Eye (tissue), 1 donor: Measurements from ENCODE around the gene TACSTD2.
A peak's percentile ranks its signal among the peaks of the same experiment; 100 is the strongest.
"Not testable (repeated sequence)": the region's sequence is repeated elsewhere in the genome, so short reads cannot be mapped to it uniquely, and the experiment has no call there.

Experiments
- DNase-seq: peaks from one replicate; pipeline ENCODE4 v3.0.0-alpha.2; 2015

The TACSTD2 gene

DNA sequence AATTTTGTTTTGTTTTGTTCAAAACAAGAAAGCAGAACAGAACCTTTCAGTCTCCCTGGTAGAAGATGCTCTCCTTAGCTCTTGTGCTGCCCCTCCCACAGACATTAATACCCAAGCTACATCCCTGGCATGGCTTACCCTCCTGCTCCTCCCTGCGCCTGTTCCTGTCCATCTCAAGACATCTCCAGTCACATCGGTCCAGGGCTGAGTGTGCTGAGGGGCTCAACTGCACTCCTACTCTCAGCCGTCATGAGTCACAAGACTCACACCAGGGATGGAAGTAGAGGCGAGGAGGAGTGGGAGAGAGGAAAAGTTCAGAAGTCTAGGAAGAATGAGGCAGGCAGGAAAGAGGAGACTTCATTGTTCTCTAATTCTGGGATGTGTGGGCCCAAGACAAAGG lies 9.2 kb upstream of the TACSTD2 start:
- DNase-seq: no peak

DNA sequence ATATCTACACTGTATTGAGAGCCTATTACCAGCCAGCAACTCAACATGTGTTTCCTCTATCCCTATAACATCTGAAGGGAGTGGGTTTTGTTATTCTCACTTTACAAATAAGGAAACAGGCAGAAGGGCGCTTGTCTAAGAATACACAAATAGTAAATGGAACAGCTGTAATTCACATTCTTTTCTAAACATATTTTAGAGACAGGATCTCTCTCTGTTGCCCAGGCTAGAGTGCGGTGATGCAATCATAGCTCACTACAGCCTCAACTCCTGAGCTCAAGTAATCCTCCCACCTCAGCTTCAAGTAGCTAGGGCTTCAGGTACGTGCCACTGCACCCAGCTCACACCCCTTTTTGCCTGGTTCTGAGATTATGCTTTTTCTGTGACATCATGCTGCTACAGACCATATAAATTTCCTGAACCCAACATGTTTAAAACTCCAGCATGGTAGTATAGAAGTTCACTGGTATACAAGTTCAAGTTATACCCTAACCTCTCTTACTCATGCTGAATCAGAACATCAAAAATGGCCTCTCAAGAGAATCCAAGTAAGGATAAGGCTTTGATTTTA lies 8.6 kb upstream of the TACSTD2 start:
- DNase-seq: no peak

GRCh38 chr1:58585166-58585565 lies 8.1 kb upstream of the TACSTD2 start:
- no peak for DNase-seq

GRCh38 chr1:58584082-58584895 lies 7.2 kb upstream of the TACSTD2 start:
- no peak for DNase-seq

- no peak for DNase-seq
Observed at GRCh38 chr1:58583496-58583895, 6.4 kb upstream of the TACSTD2 start.

GRCh38 chr1:58582143-58582542 lies 5.1 kb upstream of the TACSTD2 start:
- not testable (repeated sequence) for DNase-seq

- DNase-seq: no peak
Observed at GRCh38 chr1:58581641-58582040, 4.6 kb upstream of the TACSTD2 start.

- DNase-seq: no peak
Observed at GRCh38 chr1:58580186-58580585, 3.1 kb upstream of the TACSTD2 start.

GRCh38 chr1:58577654-58578030 lies 590 bp upstream of the TACSTD2 start:
- peak; percentile 45 for DNase-seq

DNA sequence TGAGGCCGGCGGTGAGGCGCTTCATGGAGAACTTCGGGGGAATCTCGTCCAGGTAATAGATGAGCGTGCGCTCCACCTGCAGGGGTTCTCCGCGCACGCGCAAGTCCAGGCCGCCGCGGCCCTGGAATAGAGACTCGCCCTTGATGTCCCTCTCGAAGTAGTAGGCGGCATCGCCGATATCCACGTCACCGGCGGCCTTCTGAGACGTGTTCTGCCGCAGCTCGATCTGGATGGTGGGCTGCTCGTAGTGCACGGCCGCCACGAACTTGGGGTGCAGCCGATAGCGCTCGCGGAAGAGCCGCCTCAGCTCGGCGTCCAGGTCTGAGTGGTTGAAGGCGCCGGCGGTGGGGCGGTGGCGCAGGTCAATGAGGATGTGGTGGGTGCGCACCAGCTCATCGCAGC lies 726 bp downstream of the TACSTD2 start:
- DNase-seq: no peak

DNA sequence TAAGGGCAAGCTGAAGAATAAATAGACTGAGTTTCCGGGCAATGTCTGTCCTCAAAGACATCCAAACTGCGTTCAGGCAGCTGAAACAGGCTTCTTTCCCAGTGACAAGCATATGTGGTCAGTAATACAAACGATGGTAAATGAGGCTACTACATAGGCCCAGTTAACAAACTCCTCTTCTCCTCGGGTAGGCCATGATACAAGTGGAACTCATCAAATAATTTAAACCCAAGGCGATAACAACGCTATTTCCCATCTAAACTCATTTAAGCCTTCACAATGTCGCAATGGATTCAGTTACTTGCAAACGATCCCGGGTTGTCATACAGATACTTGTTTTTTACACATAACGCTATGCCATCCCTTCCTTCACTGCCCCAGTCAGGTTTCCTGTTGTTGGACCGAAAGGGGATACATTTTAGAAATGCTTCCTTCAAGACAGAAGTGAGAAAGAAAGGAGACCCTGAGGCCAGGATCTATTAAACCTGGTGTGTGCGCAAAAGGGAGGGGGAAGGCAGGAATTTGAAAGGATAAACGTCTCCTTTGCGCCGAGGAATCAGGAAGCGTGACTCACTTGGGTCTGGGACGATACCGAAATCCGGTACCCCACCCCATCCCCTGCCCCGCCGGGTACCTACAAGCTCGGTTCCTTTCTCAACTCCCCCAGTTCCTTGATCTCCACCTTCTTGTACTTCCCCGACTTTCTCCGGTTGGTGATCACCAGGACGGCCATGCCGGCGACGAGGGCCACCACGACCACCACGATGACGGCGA lies 1.3 kb downstream of the TACSTD2 start:
- DNase-seq: peak; percentile 33

DNA sequence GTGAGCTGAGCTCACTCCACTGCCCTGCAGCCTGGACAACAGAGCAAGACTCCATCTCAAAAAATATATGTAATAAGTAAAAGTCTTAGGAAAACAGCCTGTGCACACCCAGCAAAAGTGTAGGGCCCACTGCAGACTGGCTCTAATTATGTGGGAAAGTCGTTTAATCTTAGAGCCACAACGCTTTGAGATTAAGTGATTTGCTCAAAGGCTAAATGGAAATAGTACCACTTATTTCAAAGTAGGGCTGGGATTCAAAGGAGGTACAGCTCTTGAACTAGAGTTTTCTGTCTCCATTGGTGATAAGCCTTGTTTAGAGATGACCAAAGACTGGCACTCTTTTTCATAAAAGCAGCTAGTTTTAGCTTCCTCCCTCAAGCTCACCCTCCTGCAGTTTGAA lies 2.2 kb downstream of the TACSTD2 start:
- DNase-seq: no peak

GRCh38 chr1:58573705-58574591 lies 3.1 kb downstream of the TACSTD2 start:
- no peak for DNase-seq

- no peak for DNase-seq
Observed at GRCh38 chr1:58573138-58573537, 3.9 kb downstream of the TACSTD2 start.

DNA sequence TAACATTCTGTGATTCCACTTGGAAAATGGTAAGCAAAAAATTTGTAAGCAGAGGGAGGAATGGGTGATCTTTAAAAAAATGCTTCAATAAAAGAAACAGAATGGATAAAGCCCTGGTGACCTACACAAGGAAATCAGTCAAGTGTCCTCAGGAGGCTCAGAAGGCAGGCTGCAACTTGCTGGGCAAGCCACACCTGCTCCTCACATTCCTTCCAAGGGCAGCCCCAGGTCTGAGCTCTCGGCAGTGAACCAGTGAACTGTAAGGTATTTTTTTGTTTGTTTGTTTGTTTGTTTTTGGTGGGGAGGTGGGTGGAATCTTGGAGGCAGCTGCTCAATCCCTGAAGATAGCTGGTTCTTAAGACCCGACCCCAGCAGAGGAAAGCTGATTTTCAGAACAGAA lies 4.4 kb downstream of the TACSTD2 start:
- DNase-seq: no peak

DNA sequence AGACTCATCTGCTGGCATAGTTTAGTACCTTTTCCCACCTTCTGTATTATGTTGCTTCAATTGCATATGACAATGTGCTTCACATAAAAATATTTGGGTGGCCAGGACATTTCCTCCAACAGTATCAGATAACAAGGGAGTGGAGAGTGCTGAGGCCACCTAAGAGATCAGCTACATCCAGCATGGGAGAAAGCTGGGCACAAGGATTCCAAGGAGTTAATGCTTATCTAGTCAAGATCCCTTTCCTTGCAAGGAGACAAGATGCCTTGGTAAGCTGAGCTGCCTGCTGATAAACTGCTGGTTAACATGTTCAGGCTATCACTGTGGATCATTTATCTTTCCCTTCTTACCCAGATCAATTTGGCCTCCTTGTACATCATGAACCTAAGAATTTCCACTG lies 5.4 kb downstream of the TACSTD2 start:
- no peak for DNase-seq

- no peak for DNase-seq
Observed at GRCh38 chr1:58570817-58571216, 6.2 kb downstream of the TACSTD2 start.

- no peak for DNase-seq
Observed at GRCh38 chr1:58570094-58570493, 7.0 kb downstream of the TACSTD2 start.

- DNase-seq: no peak
Observed at GRCh38 chr1:58568911-58569310, 8.1 kb downstream of the TACSTD2 start.

- DNase-seq: no peak
Observed at GRCh38 chr1:58568271-58568860, 8.7 kb downstream of the TACSTD2 start.

- no peak for DNase-seq
Observed at GRCh38 chr1:58566339-58566738, 10.7 kb downstream of the TACSTD2 start.

GRCh38 chr1:58563715-58564114 lies 13.3 kb downstream of the TACSTD2 start:
- not testable (repeated sequence) for DNase-seq

- no peak for DNase-seq
Observed at GRCh38 chr1:58561633-58562032, 15.4 kb downstream of the TACSTD2 start.
